GM23338 (cell line): Measurements from ENCODE around the gene ZNF592. TPM values are rescaled to one million over a fixed set of nuclear protein-coding genes. Genes with fewer than 3 reads are reported as not detected.

Source experiments
- ATAC-seq: fragments of 200-7000 bp; cut with Tn5 transposase; 3 replicates; pipeline ENCODE4 v1.9.1; 2020
- DNase-seq: peaks from one replicate; pipeline ENCODE4 v3.0.0-alpha.2; 2015; ENCODE audit warnings: low spot score
- H2AFZ ChIP-seq: fragments of 200-600 bp; sonication (generic); 2 replicates; pipeline ENCODE4 v1.8.0; 2016; ENCODE audit warnings: antibody characterized with exemption, mild to moderate bottlenecking, moderate library complexity
- H3F3A ChIP-seq: fragments of 200-600 bp; sonication (generic); replicated peaks from 2 replicates; pipeline ENCODE4 v1.8.0; 2017; ENCODE audit warnings: antibody characterized with exemption, mixed run types, low read depth
- H3K27ac ChIP-seq: fragments of 200-600 bp; sonication (generic); 2 replicates; pipeline ENCODE4 v1.6.1; 2016; ENCODE audit warnings: low read depth
- H3K27me3 ChIP-seq: fragments of 200-600 bp; sonication (generic); 2 replicates; pipeline ENCODE4 v1.8.0; 2016; ENCODE audit warnings: mild to moderate bottlenecking, mixed run types, moderate library complexity; ENCODE audit not compliant: insufficient read depth
- H3K36me3 ChIP-seq: fragments of 200-600 bp; sonication (generic); 2 replicates; pipeline ENCODE4 v1.8.0; 2016; ENCODE audit warnings: mild to moderate bottlenecking; ENCODE audit not compliant: insufficient read depth
- H3K4me1 ChIP-seq: fragments of 200-600 bp; sonication (generic); 2 replicates; pipeline ENCODE4 v1.8.0; 2016; ENCODE audit warnings: mild to moderate bottlenecking, moderate library complexity; ENCODE audit not compliant: insufficient read depth
- H3K4me2 ChIP-seq: fragments of 200-600 bp; sonication (generic); 2 replicates; pipeline ENCODE4 v1.7.1; 2017; ENCODE audit warnings: mixed run types
- H3K4me3 ChIP-seq: fragments of 200-600 bp; sonication (generic); 2 replicates; pipeline ENCODE4 v1.6.1; 2016; ENCODE audit warnings: mixed run types
- H3K79me2 ChIP-seq: fragments of 200-600 bp; sonication (generic); replicated peaks from 2 replicates; pipeline ENCODE4 v1.8.0; 2017; ENCODE audit warnings: mild to moderate bottlenecking; ENCODE audit not compliant: insufficient read depth
- H3K9me2 ChIP-seq: fragments of 200-600 bp; sonication (generic); 2 replicates; pipeline ENCODE4 v1.8.0; 2017; ENCODE audit not compliant: insufficient read depth
- H4K20me1 ChIP-seq: fragments of 200-600 bp; sonication (generic); replicated peaks from 2 replicates; pipeline ENCODE4 v1.8.0; 2017; ENCODE audit warnings: mild to moderate bottlenecking; ENCODE audit not compliant: insufficient read depth
- H3K27ac Mint-ChIP-seq: 2 replicates; pipeline ENCODE4 v1.8.0; 2020; ENCODE audit warnings: inconsistent platforms, mild to moderate bottlenecking, moderate library complexity, mixed read lengths
- H3K27me3 Mint-ChIP-seq: 3 replicates; pipeline ENCODE4 v1.8.0; 2022; ENCODE audit warnings: low read depth, mild to moderate bottlenecking, moderate library complexity, mixed read lengths, inconsistent platforms; ENCODE audit not compliant: insufficient read depth, poor library complexity
- H3K36me3 Mint-ChIP-seq: 3 replicates; pipeline ENCODE4 v1.8.0; 2021; ENCODE audit warnings: low read depth, mild to moderate bottlenecking, inconsistent platforms, moderate library complexity, mixed read lengths
- H3K4me1 Mint-ChIP-seq: 3 replicates; pipeline ENCODE4 v1.8.0; 2020; ENCODE audit warnings: mild to moderate bottlenecking, inconsistent platforms, mixed read lengths
- H3K4me3 Mint-ChIP-seq: 3 replicates; pipeline ENCODE4 v1.8.0; 2021; ENCODE audit warnings: moderate library complexity, mild to moderate bottlenecking, inconsistent platforms, mixed read lengths
- H3K9me3 Mint-ChIP-seq: 3 replicates; pipeline ENCODE4 v1.8.0; 2020; ENCODE audit warnings: moderate library complexity, mild to moderate bottlenecking, inconsistent platforms, mixed read lengths
- CREB1 ChIP-seq: fragments of 250-450 bp; sonication (Bioruptor Pico); IDR thresholded peaks from 2 replicates; pipeline ENCODE4 v1.5.0; 2020; ENCODE audit warnings: low read depth, mild to moderate bottlenecking, moderate library complexity
- CTCF ChIP-seq, 2 experiments: fragments of 200-600 bp in 1 of 2; sonication (generic) in 1 of 2; conservative IDR thresholded peaks; 2 replicates each; pipeline versions ENCODE4 v1.5.1 to v1.6.1; 2016 to 2017; ENCODE audit warnings: antibody characterized with exemption in 2 of 2, low read depth in 2 of 2, mild to moderate bottlenecking in 2 of 2, moderate library complexity in 1 of 2
- ETS1 ChIP-seq: IDR thresholded peaks from 2 replicates; pipeline ENCODE4 v1.6.1; 2016; ENCODE audit warnings: antibody characterized with exemption
- EZH2 ChIP-seq: fragments of 200-600 bp; sonication (generic); IDR thresholded peaks from one replicate; pipeline ENCODE4 v1.8.0; 2017; ENCODE audit warnings: antibody characterized with exemption, mild to moderate bottlenecking, low read depth; ENCODE audit not compliant: unreplicated experiment
- EZH2phosphoT487 ChIP-seq: fragments of 200-600 bp; sonication (generic); IDR thresholded peaks from one replicate; pipeline ENCODE4 v1.8.1; 2018; ENCODE audit warnings: antibody characterized with exemption; ENCODE audit not compliant: unreplicated experiment
- JUNB ChIP-seq: IDR thresholded peaks from one replicate; pipeline ENCODE4 v1.6.1; 2016; ENCODE audit warnings: antibody characterized with exemption; ENCODE audit not compliant: unreplicated experiment
- NANOG ChIP-seq: IDR thresholded peaks from 2 replicates; pipeline ENCODE4 v1.6.1; 2016; ENCODE audit warnings: antibody characterized with exemption, borderline replicate concordance
- POLR2AphosphoS5 ChIP-seq: IDR thresholded peaks from 2 replicates; pipeline ENCODE4 v1.6.1; 2016; ENCODE audit warnings: antibody characterized with exemption, low read depth
- STAT1 ChIP-seq: IDR thresholded peaks from one replicate; pipeline ENCODE4 v1.6.1; 2016; ENCODE audit warnings: antibody characterized with exemption; ENCODE audit not compliant: unreplicated experiment
- ZNF114 ChIP-seq: fragments of 250-450 bp; sonication (Bioruptor Pico); IDR thresholded peaks from 2 replicates; pipeline ENCODE4 v1.5.0; 2020; ENCODE audit warnings: mild to moderate bottlenecking, moderate library complexity
- ZNF331 ChIP-seq: fragments of 250-450 bp; sonication (Bioruptor Pico); IDR thresholded peaks from 2 replicates; pipeline ENCODE4 v1.5.0; 2020; ENCODE audit warnings: low read depth, mild to moderate bottlenecking, moderate library complexity
- polyA plus RNA-seq: library from polyadenylated mRNA; unstranded; fragments of >200 nt; fragmentation: Nextera tagmentation; extraction: Ambion mirVana; gene quantifications from 2 replicates; pipeline ENCODE4 v1.2.1, GENCODE V29; 2016
- total RNA-seq: library from RNA; depleted of rRNA; stranded (reverse); fragments of >200 nt; shearing (Covaris generic); gene quantifications from 2 replicates; pipeline ENCODE4 v1.2.3, GENCODE V29; 2014
- TF ChIP-seq, protein P1 (sequence below): fragments of 250-450 bp; sonication (Bioruptor Pico); IDR thresholded peaks from 2 replicates; pipeline ENCODE4 v1.5.0; 2020; ENCODE audit warnings: mild to moderate bottlenecking, moderate library complexity

ZNF592 gene
- total and polyA plus RNA-seq, 2 experiments from 2014 or later: 4.4 to 21.4 TPM

DNA sequence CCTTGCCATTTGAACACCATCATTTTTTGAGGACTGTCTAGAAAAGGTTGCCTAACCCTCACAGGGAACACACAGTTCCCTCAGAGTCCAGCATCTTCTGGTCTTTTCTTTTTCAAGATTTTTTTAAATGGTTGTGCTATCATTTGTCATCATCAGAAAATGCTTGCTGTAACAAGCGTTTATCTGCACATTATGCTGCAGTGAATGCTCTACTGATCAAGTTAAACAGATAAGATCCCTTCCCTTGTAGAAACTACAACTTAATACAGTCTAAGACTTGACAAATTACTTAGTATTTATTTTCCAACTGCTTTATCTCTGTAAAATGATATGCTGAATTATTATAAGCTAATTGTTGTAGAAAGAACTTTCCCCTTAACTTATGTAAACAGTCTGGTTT, 56.8 kb downstream of the ZNF592 start:
- no peaks in the 10 kb centered on the region for H4K20me1 ChIP-seq
- no peaks in the 10 kb centered on the region; the same call in 1 of the 2 replicates for H3K36me3 ChIP-seq
- no peak overlapping the region for H3K4me3 ChIP-seq
- no peaks in the 10 kb centered on the region for H3K4me1 ChIP-seq
- H3K79me2 ChIP-seq: no peaks in the 10 kb centered on the region
- DNase-seq (no peak), ATAC-seq (no peak)
- no peak overlapping the region for H2AFZ ChIP-seq
- peaks cover 3% of the 10 kb centered on the region for H3K27me3 Mint-ChIP-seq
- H3K4me2 ChIP-seq: no peak overlapping the region
- H3K27ac Mint-ChIP-seq: no peak overlapping the region
- no peaks in the 10 kb centered on the region for H3K9me3 Mint-ChIP-seq
- no peak overlapping the region for H3K27ac ChIP-seq
- H3K4me1 Mint-ChIP-seq: no peaks in the 10 kb centered on the region
- H3K4me3 Mint-ChIP-seq: no peak overlapping the region
- no peaks in the 10 kb centered on the region for H3K27me3 ChIP-seq
- no peak for TF ChIP-seq JUNB
- no peak for TF ChIP-seq NANOG
- TF ChIP-seq POLR2AphosphoS5: no peak
- no peak for TF ChIP-seq EZH2phosphoT487
- no peak for TF ChIP-seq EZH2
- TF ChIP-seq ETS1: no peak
- no peak for TF ChIP-seq STAT1
- no peaks in the 10 kb centered on the region for H3K9me2 ChIP-seq
- peaks cover 25% of the 10 kb centered on the region for H3K36me3 Mint-ChIP-seq
- H3F3A ChIP-seq: no peaks in the 10 kb centered on the region

DNA sequence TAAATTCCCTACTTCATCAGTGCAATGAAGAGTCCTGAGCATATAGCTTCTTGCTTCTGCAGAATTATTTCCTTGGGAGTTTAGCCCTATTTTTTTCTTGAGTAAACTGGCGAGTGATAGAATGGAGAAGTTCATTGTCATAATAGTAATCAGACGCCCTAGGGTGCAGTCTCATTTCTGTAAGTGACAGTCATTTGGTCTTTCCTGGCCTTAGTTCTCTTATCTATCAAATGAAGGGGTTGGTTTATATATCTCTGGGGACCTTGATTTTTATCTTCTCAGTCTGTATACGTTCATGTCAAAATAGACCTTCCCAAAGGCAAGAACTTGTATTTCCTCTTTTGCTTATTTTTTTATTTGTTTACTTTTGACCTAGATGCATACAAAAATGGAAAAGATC, 58.8 kb downstream of the ZNF592 start:
- Histone ChIP-seq H4K20me1 (no peaks in the 10 kb centered on the region), H3K27ac (no peak overlapping the region), H3F3A (no peaks in the 10 kb centered on the region), H2AFZ (no peak overlapping the region), H3K9me2 (0 out of 2 replicates have a peak, but pooled peaks cover under 1% of the 10 kb centered on the region), H3K4me3 (no peak overlapping the region), H3K4me2 (no peak overlapping the region), H3K79me2 (no peaks in the 10 kb centered on the region), H3K4me1 (no peaks in the 10 kb centered on the region), H3K27me3 (no peaks in the 10 kb centered on the region), H3K36me3 (no peaks in the 10 kb centered on the region; the same call in 1 of the 2 replicates)
- Mint-ChIP-seq H3K36me3 (peaks cover 14% of the 10 kb centered on the region; the same call in 2 of the 3 replicates), H3K27me3 (peaks cover 3% of the 10 kb centered on the region), H3K4me1 (no peaks in the 10 kb centered on the region), H3K27ac (no peak overlapping the region), H3K4me3 (no peak overlapping the region), H3K9me3 (no peaks in the 10 kb centered on the region)
- DNase-seq (no peak), ATAC-seq (no peak)
- no peak for TF ChIP-seq CTCF (conservative IDR thresholded peaks at IDR 0.05; ENCODE audit: low read depth in 2 of 2)
- no peak for TF ChIP-seq CREB1 (CRISPR knock-in tag)
- TF ChIP-seq, protein P1, sequence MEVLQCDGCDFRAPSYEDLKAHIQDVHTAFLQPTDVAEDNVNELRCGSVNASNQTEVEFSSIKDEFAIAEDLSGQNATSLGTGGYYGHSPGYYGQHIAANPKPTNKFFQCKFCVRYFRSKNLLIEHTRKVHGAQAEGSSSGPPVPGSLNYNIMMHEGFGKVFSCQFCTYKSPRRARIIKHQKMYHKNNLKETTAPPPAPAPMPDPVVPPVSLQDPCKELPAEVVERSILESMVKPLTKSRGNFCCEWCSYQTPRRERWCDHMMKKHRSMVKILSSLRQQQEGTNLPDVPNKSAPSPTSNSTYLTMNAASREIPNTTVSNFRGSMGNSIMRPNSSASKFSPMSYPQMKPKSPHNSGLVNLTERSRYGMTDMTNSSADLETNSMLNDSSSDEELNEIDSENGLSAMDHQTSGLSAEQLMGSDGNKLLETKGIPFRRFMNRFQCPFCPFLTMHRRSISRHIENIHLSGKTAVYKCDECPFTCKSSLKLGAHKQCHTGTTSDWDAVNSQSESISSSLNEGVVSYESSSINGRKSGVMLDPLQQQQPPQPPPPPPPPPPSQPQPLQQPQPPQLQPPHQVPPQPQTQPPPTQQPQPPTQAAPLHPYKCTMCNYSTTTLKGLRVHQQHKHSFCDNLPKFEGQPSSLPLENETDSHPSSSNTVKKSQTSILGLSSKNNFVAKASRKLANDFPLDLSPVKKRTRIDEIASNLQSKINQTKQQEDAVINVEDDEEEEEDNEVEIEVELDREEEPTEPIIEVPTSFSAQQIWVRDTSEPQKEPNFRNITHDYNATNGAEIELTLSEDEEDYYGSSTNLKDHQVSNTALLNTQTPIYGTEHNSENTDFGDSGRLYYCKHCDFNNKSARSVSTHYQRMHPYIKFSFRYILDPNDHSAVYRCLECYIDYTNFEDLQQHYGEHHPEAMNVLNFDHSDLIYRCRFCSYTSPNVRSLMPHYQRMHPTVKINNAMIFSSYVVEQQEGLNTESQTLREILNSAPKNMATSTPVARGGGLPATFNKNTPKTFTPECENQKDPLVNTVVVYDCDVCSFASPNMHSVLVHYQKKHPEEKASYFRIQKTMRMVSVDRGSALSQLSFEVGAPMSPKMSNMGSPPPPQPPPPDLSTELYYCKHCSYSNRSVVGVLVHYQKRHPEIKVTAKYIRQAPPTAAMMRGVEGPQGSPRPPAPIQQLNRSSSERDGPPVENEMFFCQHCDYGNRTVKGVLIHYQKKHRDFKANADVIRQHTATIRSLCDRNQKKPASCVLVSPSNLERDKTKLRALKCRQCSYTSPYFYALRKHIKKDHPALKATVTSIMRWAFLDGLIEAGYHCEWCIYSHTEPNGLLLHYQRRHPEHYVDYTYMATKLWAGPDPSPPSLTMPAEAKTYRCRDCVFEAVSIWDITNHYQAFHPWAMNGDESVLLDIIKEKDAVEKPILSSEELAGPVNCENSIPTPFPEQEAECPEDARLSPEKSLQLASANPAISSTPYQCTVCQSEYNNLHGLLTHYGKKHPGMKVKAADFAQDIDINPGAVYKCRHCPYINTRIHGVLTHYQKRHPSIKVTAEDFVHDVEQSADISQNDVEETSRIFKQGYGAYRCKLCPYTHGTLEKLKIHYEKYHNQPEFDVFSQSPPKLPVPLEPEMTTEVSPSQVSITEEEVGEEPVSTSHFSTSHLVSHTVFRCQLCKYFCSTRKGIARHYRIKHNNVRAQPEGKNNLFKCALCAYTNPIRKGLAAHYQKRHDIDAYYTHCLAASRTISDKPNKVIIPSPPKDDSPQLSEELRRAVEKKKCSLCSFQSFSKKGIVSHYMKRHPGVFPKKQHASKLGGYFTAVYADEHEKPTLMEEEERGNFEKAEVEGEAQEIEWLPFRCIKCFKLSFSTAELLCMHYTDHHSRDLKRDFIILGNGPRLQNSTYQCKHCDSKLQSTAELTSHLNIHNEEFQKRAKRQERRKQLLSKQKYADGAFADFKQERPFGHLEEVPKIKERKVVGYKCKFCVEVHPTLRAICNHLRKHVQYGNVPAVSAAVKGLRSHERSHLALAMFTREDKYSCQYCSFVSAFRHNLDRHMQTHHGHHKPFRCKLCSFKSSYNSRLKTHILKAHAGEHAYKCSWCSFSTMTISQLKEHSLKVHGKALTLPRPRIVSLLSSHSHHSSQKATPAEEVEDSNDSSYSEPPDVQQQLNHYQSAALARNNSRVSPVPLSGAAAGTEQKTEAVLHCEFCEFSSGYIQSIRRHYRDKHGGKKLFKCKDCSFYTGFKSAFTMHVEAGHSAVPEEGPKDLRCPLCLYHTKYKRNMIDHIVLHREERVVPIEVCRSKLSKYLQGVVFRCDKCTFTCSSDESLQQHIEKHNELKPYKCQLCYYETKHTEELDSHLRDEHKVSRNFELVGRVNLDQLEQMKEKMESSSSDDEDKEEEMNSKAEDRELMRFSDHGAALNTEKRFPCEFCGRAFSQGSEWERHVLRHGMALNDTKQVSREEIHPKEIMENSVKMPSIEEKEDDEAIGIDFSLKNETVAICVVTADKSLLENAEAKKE (CRISPR knock-in tag): no peak
- no peak for TF ChIP-seq NANOG
- TF ChIP-seq ZNF114 (CRISPR knock-in tag): no peak
- no peak for TF ChIP-seq ZNF331
- no peak for TF ChIP-seq EZH2
- no peak for TF ChIP-seq STAT1
- no peak for TF ChIP-seq EZH2phosphoT487
